DMS53 (cell line): ENCODE measurements around the gene HIGD1A.
A peak's percentile ranks its signal among the peaks of the same experiment; 100 is the strongest.

Experiments
- DNase-seq: peaks from one replicate; lab custom pipeline; 2025; lab: John Stamatoyannopoulos, UW

Gene HIGD1A

DNA sequence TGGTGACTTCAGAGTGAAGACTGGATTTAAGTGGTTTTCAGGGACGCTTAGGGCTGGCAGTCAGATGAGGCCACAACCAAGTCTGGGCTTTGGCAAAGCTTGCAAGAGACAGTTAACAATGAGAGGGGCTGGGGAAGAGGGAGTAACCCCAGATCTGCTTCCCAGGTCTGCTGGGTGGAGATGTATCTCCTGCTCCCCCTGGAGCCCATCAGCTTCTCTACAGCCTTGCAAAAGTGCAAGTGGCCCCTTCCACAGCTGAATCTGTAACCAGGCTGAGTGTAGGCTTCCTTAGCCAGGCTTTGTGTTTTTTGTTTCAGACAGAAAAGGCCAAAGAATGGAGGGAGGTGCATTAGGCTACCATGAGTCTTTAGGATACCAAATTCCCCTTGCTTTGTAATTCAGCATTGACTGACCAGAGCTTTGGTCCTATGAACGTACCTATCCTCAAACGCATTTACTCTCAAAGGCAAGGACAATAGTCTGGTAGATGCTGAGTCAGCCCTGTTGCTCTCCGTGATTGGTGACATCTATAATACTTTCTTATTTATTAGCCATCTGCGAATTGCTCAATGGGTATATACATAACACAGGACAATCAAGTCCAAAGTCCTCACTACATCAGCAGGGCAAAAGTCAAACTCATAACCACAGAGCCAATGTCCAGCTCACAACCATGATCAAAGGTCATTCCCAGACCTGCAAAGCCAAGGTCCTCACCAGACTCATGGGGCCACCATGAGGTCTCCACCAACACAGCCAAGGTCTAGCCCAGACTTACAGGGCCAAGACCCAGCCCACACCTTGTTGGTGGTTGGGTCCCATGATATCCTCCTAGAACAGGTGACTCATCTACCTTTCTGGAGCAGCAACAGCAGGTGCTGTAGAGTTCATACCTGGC is 48.4 kb downstream of the HIGD1A start:
- DNase-seq = peak; percentile 44

DNA sequence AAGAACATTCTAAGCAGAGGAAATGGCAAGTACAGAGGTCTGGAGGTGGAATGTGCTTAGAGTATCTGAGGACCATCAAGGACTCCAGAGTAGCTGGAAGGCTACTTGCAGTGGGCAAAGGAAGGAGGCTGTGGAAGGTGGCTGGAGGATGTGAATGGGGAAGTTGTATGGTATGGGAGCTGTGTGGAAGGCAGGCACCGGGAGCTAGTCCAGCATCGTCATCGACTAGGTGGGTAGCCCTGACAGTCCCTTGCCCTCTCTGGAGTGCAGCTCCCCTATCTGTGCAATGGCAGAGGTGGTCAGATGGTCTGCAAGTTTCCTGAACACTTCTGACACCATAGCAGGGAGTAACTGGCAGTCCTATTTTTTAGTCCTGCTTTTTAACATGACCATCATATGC is 50.5 kb downstream of the HIGD1A start:
- no peak for DNase-seq

DNA sequence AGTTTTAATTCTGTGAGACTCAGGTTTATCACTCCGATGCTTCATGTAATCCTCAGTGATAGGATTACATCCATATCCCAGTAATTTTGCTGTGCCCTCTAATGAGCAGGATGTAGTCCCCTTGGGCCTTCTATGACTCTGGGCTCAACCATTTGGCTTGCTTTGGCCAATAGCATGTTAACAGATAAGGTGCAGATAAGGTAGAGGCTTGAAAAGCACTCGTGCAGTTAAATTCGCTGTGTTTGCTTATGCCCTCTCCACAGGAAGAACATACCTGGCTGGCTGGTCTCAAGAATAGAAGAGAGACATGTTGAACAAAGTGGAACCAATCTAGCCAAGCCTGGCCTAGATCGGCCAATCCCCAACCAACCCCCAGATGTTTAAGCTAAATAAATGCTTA is 51.3 kb downstream of the HIGD1A start:
- DNase-seq = no peak

DNA sequence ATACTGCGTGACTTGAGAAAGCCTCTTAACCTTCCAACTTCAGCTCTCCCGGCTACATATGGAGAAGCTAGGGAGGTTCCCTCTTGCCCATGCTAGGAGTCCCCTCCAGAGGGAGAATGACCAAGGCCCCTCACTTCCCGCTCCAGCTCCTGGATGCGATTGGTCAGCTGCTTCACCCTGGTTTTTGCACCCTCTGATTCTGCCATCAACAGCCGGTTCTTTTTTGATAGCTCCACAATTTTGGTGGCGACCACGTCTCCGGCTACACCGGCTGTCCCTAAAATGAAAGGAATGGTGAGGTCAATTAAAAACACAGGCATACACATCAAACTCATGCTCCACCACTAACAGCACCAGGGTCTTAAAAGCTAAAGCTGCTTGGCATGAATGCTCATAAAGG is 51.8 kb downstream of the HIGD1A start:
- DNase-seq = no peak

DNA sequence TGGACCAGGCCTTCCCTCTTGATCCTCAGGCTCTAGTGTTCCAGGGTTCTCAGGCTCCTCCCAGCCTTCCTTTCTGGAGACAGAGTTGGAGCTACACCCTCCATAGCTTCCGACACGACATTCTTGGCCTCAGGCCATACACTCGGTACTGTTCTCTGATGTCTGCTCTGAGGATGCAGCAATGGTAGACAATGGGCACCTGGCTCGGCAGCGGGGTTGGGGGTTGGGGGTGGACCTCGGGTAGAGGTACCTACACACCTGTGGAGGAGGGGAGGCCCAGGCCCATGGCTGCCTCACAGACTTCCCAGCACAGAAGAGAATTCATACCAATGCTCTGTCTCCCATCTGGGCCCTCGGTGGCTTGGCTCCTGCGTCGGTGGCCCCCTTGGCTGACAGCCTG is 52.7 kb downstream of the HIGD1A start:
- DNase-seq = no peak

DNA sequence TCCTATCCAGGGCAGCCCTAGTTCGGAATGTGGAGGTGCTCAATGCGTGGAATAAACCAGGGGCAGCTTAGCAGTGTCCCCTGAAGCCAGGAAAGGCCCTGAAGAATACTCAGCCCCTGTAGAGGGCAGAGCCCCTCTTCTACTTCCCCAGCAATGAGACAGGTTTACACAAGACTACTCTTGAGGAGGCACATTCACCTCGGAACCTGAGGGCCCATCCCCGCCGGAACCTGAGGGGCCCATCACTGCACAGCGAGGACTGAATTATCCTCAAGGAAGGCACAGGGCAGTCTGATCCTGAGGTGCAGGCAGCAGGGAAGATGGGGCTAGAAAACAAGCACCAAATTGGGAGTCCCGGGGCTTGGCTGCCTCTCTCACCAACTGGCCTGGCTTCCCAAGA is 53.5 kb downstream of the HIGD1A start:
- no peak for DNase-seq

DNA sequence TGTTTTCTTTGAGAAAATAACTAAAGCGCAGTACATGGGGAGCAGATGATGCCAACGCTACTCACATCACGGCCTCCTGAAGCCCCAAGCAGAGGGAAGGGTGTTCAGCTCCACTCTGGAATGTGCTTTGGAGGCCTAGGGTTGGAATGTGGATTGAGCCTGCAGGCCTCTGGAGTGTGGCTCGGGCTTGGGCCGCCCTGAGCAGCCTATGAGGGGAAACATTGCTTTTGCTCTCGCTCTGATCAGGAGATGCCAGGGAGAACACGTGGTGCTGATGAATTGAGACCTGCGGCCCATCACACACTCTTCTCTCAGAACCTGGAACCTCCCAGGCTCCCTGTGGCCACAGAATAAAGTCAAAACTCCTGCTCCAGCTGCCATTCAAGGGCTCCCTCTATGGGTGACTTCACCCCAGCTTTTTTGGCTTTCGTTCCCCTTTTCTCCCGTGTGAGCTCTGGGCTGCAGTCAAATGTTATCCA is 54.5 kb downstream of the HIGD1A start:
- DNase-seq = no peak

DNA sequence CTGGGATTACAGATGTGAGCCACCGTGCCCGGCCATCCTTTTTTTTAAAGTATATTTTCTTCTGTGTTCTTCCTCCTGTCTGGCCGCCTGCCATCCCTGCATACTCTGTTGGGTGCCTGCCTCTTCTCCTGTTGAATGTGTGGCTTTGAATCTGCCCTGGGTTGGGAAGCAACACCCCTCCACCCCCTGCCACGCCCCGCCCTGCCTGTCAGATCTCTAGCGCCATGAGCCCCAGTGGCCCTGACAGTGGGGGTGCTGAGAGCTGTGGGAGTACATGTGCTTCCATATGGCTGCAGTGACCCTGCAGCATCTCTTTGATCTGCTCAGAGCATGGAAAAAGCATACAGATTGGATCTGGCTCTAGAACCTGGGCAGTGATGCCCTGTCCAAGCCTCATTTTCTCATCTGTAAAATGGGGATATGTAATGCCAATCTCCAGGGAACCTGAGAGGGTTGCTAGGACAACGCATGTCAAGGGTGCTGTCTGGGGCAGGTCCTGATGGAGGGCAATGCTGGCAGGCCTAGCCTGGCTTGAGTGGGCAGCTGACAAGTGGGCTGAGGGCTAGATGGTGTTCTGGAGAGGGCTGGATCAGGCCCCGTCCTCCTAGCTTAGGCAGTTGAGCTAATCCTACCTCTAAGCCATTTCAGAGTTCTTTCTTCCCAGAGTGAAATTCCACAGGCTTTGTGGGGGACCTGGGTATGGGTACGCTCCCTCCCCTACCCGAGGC is 55.1 kb downstream of the HIGD1A start:
- no peak for DNase-seq

DNA sequence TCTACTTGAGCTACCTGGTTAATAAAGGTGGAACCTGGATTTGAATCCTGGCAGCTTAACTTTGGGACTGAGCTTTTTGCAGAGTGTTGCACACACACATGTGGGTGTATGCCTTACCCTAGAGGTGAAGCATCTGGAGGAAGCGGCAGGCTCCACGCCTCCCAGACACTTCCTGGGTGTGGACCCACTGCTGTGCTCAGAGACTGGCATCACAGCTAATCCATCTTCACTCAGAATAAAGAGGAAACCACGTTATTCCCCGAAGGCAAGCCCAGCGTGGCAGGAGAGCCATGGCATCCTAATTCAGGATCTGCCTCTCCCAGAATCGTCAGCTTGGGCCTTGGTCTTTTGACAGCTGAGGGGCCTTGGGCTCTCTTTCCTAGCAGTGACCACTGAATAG is 56.7 kb downstream of the HIGD1A start:
- DNase-seq = no peak

DNA sequence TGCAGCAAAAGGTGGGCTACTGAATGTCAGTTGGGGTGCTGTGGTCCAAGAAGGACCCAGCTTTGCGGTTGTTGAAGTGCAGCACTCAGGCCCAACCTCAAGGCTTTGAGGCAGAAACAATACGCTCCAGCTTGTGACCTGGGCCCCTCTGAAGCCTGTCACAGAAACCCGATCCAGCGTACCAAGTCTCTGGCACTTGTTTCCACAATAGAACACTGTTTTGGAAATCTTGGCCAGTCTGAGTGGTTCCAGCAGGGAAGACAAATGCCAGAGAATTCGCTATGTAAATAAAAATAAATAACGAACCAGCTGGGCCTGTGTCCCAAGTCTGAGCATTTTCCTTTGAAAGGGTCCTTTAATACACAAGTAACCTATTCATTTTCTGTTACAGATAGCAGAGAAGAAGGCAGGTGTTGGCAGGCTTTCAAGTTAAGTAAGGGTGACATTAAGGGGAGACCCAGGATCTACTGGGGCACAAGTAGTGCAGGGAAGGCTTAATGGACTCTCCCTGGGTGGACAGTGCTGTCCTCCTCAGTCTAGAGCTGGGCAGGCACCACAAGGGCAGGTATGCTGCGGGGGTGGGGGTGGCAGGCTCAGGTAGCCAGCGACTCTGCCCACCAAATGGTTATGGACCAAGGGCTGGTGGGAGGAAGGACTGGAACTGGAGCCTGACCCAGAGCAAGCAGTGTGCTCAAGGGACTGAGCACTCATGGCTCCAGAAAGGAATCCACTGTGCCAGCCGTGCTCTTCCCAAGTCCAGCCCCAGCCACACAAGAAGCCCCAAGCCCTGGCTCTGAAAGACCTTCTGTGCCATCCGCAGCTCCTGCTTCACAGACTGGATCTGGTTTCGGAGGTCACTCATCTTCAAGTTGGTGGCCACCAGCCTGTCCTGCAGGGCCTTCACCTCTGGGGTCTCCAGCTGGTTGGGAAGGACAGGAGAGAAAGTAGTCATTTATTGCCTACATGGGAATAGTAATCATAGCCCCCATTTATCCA is 57.5 kb downstream of the HIGD1A start:
- DNase-seq = no peak

DNA sequence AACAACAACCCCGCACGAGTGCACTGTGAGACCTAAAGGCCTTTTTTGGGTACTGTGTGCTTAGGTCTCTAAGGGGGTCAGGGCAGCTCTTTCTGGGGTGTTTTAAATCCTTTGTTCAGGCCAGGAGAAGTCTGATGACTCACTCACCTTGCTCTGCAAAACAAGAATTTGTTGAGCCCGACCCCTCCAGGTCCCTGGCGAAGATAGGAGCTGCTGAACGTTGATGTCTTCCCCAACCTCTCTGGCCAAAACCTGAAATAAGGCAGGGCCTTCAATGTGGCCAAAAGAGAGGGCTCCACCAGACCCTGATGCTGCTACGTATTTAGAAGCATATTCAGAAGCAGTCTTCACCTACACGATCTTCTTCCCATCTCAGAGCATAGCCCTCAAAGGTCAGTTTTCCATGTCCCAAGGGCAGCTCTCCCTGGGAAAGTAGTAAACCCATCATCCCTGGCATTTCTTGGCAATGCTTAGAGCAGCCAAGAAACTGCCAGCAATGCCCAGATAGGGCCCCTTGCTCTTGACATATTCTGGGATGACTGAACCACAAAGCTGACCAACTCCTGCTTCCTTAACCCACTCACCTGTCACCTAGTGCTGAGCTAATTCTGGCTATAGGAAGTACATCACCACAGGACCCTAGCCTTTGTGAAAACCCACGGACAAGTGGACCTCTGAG is 58.4 kb downstream of the HIGD1A start:
- DNase-seq = no peak

DNA sequence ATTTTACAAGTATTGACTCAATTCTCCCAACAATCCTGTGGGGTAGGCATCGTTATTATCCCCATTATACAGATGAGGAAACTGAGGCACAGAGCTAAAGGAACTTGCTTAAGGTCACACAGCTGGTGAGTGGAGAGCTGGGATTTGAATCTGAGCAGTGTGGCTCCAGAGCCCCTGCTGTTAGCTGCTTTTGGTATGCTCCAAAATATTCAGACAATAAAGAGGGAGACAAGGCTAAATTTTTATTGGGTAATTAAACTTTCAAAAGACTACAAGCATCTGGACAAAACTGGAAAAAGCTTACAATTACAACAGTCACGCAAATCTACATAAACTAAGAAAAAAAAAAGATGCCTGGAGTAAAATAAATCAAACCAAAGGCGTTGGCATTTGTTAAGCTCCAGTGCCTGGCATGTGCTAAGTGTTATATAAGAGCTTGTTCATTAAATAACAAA is 59.0 kb downstream of the HIGD1A start:
- DNase-seq = no peak

DNA sequence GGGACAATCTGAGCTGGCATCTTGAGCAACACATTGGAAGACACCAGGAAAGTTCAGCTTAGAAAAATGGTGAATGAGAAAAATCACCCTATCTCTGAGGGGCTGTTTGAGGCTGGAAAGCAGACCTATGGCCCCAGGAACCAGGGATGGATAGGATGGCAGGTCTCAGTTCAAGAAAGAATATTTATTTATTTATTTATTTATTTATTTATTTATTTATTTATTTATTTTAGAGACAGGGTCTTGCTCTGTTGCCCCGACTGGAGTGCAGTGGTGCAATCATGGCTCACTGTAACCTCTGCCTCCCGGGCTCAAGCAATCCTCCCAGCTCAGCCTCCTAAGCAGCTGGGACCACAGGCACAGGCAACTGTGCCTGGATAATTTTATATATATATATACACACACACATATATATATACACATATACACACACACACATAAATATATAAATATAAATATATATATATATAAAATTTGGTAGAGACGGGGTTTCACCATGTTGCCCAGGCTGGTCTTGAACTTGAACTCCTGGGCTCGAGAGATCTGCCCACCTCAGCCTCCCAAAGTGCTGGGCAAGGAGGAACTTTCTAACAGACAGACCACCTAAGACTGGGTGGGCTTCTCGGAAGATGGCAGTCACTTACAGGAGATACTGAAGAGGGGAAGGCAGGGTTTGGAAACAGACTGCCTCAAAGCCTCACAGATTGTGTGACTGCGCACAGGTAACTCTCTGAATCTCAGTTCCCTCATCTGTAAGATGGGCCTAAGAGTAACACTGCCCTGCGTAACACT is 60.9 kb downstream of the HIGD1A start:
- no peak for DNase-seq

DNA sequence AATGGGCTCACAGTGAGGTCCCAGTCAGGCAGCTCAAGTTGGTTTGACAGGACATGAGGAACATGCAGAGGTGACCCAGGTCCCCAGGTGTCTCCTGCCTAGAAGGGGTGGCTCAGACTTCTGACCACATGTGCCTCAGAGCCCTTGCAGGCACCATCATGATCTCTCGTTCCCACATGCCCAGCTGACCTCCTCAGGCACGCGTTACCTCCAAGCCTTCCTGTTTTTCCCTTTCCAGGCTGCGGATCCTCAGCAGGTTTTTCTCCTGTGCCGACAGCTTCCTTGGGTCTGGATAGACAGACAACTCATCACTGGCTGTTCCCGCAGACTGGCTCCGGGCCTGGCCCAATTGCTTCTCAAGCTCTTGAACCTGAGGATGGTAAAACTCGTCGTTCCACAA is 61.6 kb downstream of the HIGD1A start:
- DNase-seq = no peak

DNA sequence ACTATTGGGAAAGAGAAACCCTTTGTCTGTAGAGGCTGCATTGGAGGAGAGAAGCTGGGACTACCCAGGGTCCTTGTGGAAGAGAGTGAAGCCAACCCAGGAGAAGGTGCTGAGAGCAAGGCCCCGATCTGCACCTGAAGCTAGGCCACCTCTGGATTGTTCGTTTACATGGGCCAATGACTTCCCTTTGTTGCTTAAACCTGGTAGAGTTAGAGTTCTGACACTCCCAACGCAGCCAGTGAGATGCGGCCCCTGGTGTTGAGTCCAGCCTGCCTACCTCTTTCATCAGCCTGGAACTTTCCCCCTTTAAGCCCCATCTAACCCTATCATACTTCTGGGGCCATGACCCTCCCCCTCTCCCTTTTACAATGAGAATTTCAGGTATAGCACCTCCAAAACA is 62.0 kb downstream of the HIGD1A start:
- DNase-seq = no peak

DNA sequence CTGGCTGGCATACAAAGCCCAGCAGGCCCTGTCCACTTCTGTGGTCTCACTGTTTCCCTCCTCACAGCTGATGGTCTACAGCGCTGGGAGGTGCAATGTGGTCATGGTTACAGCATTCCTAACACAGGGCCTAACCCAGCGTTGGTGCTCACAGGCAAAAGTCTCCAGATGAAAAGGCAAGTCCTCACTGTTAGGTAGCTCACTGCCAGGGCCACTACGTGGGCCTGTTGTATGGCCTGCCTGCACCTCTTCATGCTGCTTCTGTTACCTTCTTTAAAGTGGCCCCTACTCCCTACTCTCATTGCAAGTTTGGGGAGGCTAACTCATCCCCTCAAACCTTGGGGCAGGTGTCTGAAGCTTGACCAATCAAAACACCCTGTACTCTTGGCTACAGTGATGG is 62.5 kb downstream of the HIGD1A start:
- no peak for DNase-seq

DNA sequence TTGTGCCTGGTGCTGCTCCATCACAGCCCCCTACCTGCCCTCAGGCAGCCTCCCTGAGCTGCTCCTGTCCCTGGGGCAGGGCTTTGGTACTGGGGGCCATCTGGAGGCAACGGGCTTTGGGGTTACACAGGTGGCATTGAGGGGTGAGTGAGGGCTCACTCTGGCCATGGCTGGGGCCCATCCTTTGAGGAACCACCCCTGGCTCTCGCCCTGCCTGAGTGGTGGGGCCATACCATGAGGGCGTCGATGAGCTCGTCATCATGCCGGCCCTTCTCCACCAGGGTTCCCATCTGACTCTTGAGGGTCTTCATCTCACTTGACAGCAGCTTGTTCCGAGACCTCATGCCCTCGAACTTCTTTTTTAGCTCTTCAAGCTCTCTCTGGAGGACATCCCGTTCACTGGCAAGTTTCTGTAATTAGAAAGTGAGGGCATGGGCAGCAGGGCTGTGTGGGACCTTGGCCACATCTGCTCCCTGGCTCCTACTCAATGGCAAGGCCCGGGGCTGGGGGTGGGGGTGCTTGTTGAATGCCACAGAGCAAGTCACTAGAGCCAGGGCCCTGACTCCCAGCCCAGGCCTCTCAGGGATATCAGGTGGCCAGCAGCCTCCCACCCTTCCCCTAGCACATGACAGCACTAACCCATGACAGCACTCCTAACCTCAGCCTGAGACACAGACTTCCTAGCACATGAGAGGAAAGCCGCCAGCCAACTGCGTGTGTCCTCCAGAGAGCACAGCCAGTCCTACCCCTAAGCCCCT is 64.7 kb downstream of the HIGD1A start:
- DNase-seq = no peak

DNA sequence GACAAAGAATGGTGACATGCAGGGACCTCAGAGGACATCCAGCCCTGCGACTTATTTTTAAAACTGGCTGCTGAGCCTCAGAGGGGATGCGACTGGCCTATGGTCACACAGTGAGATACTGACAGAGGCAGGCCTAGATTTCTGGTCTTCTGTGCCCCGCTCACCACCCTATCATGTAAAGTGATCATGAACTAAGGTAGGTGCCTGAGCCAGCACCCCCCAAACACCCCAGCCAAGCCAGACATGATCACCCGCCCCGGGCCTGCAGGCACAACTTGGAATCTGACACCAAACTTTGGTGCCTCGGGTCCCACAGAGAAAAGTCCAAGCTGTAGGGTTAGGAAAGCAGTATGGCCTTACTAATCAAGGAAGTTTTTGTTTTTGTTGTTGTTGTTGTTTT is 67.8 kb downstream of the HIGD1A start:
- no peak for DNase-seq

DNA sequence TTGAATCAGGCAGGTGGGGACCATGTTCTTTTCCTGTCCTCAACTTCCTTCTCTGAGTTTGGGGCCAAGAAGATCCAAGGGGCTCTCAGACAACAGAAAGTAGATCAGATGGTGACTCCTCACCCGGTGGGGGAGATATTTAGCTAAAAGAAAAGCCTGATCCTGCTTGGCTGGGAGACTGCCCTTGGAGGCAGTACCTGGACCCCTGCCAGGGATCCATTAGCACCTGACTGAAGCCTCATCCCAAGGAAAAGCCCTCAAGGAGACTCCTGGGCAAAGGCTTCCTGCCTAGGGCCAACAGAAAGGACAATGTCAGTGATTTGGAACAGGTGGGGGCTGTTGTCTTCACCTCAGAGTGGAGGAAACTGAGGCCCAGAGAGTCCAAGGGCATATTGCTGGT is 68.2 kb downstream of the HIGD1A start:
- no peak for DNase-seq

DNA sequence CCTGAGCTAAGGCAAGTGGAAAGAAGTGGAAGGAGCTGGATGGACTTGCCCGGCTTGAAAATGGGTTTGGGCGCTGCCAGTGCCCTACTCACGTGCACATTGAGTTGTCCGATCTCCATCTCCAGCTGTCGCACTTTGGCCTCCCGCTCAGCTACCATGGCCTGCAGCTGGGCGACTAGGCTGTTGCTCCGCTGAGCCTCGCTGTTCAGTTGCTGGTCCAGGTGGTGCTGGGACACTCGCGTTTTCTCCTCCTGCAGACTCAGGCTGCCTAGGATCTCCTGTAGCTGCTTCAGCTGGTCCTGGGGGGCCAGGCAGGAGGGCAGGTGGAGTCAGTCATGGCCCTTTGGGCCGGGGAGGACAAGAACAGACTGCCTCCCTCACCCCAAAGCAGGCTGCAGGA is 68.7 kb downstream of the HIGD1A start:
- no peak for DNase-seq
